AG04450 (cell line): ENCODE results near the gene DNAJC12. TPM values are rescaled to one million over a fixed set of nuclear protein-coding genes. Genes with fewer than 3 reads are reported as not detected.

Source experiments
- CTCF ChIA-PET: fragments of 300-600, 350-600 bp; formaldehyde crosslinking; extraction: SDS; loops from one replicate; lab custom pipeline; 2022; ENCODE audit warnings: antibody characterized with exemption, inconsistent platforms; lab: Charles Lee
- POLR2A ChIA-PET: fragments of 350-600 bp; formaldehyde crosslinking; extraction: SDS; loops from one replicate; lab custom pipeline; 2021; ENCODE audit warnings: antibody characterized with exemption, inconsistent platforms; lab: Yijun Ruan, JAX
- DNase-seq: peaks from one replicate; pipeline ENCODE4 v3.0.0-alpha.2; 2011; ENCODE audit warnings: low read depth, low spot score
- H3K27ac ChIP-seq: one replicate; pipeline ENCODE4 v1.5.1; 2012; ENCODE audit warnings: low read depth, low read length, control low read depth
- H3K27me3 ChIP-seq: one replicate; pipeline ENCODE4 v1.6.0; 2012; ENCODE audit warnings: low read length; ENCODE audit not compliant: control insufficient read depth, insufficient read depth
- H3K4me3 ChIP-seq: 2 replicates; pipeline ENCODE4 v1.5.1; 2011; ENCODE audit warnings: mild to moderate bottlenecking, low read depth, low read length, control low read depth
- H3K9me3 ChIP-seq: 2 replicates; pipeline ENCODE4 v1.5.1; 2012; ENCODE audit warnings: low read length; ENCODE audit not compliant: control insufficient read depth, insufficient read depth
- CTCF ChIP-seq: IDR thresholded peaks from 2 replicates; pipeline ENCODE4 v1.5.1; 2011; ENCODE audit warnings: low read depth, low read length, control low read depth, inconsistent platforms
- polyA plus RNA-seq: library from polyadenylated mRNA; depleted of rRNA; stranded (reverse); fragments of >200 nt; gene quantifications from 2 replicates; pipeline ENCODE4 v1.2.3, GENCODE V29; 2011

DNAJC12 gene
- polyA plus RNA-seq, 1 experiment, result 8.3 TPM

- Histone ChIP-seq H3K9me3 (no peaks in the 10 kb centered on the region), H3K27me3 (no peaks in the 10 kb centered on the region), H3K27ac (no peak overlapping the region), H3K4me3 (no peak overlapping the region)
- no peak for TF ChIP-seq CTCF
- ChIA-PET CTCF (interaction anchor here (0.8 to 1.1 kb wide), 2 partner anchors 13 to 15 kb away, joined by 3 read pairs; no protein-coding TSS in a partner anchor), POLR2A (no interaction called here)
- DNase-seq, result no peak
Measured at GRCh38 chr10:67794909-67795460, 43.0 kb downstream of the DNAJC12 start.

GRCh38 chr10:67794256-67794655, 43.7 kb downstream of the DNAJC12 start:
- Histone ChIP-seq H3K9me3 (no peaks in the 10 kb centered on the region), H3K4me3 (no peak overlapping the region), H3K27ac (no peak overlapping the region), H3K27me3 (no peaks in the 10 kb centered on the region)
- CTCF ChIA-PET, result interaction anchor here (0.8 kb wide), 1 partner anchor 12 kb away, joined by 3 read pairs; no protein-coding TSS in a partner anchor
- POLR2A ChIA-PET, result no interaction called here
- no peak for TF ChIP-seq CTCF
- no peak for DNase-seq

- H3K9me3 ChIP-seq, result no peaks in the 10 kb centered on the region
- POLR2A ChIA-PET, result no interaction called here
- TF ChIP-seq CTCF, result no peak
- CTCF ChIA-PET, result no interaction called here
- H3K27me3 ChIP-seq, result no peaks in the 10 kb centered on the region
- no peak overlapping the region for H3K4me3 ChIP-seq
- H3K27ac ChIP-seq, result no peak overlapping the region
- DNase-seq, result no peak
Measured at GRCh38 chr10:67793313-67793712, 44.7 kb downstream of the DNAJC12 start.

- ChIA-PET CTCF (no interaction called here), POLR2A (interaction anchor here (0.8 kb wide), 1 partner anchor 196 kb away, joined by 3 read pairs; no protein-coding TSS in a partner anchor)
- Histone ChIP-seq H3K4me3 (no peak overlapping the region), H3K27me3 (no peaks in the 10 kb centered on the region), H3K27ac (no peak overlapping the region), H3K9me3 (no peaks in the 10 kb centered on the region)
- TF ChIP-seq CTCF, result no peak
- DNase-seq, result no peak
Measured at GRCh38 chr10:67792653-67793052, 45.3 kb downstream of the DNAJC12 start.

GRCh38 chr10:67790534-67791408, 47.2 kb downstream of the DNAJC12 start:
- H3K4me3 ChIP-seq, result no peak overlapping the region
- DNase-seq, result no peak
- CTCF ChIA-PET, result interaction anchor here (0.6 to 3.6 kb wide), 2 partner anchors 12 to 1009 kb away, joined by 3 to 34 read pairs; no protein-coding TSS in a partner anchor
- H3K27me3 ChIP-seq, result peaks cover 2% of the 10 kb centered on the region
- H3K27ac ChIP-seq, result no peak overlapping the region
- TF ChIP-seq CTCF, result no peak
- POLR2A ChIA-PET, result interaction anchor here (0.6 kb wide), 1 partner anchor 244 kb away, joined by 3 read pairs; no protein-coding TSS in a partner anchor
- H3K9me3 ChIP-seq, result no peaks in the 10 kb centered on the region
